ENCODE results near the gene ZEB2.

The ZEB2 gene

GRCh38 chr2:144493027-144493809 is 26.7 kb downstream of the ZEB2 start:
- DNase-seq = no peak

GRCh38 chr2:144490857-144491256 is 29.1 kb downstream of the ZEB2 start:
- no peak for DNase-seq

GRCh38 chr2:144490017-144490416 is 29.9 kb downstream of the ZEB2 start:
- no peak for DNase-seq

GRCh38 chr2:144489315-144489916 is 30.5 kb downstream of the ZEB2 start:
- peak; percentile 76 for DNase-seq

- no peak for DNase-seq
Observed at GRCh38 chr2:144484201-144484948, 35.5 kb downstream of the ZEB2 start.

- no peak for DNase-seq
Observed at GRCh38 chr2:144481666-144482065, 38.3 kb downstream of the ZEB2 start.

GRCh38 chr2:144481109-144481508 is 38.8 kb downstream of the ZEB2 start:
- no peak for DNase-seq

- DNase-seq = no peak
Observed at GRCh38 chr2:144480285-144480684, 39.6 kb downstream of the ZEB2 start.

- DNase-seq = no peak
Observed at GRCh38 chr2:144479659-144480058, 40.3 kb downstream of the ZEB2 start.

GRCh38 chr2:144479138-144479537 is 40.8 kb downstream of the ZEB2 start:
- no peak for DNase-seq

GRCh38 chr2:144477957-144478311 is 42.0 kb downstream of the ZEB2 start:
- DNase-seq = no peak

- DNase-seq = no peak
Observed at GRCh38 chr2:144477281-144477956, 42.5 kb downstream of the ZEB2 start.

- DNase-seq = no peak
Observed at GRCh38 chr2:144476682-144477081, 43.2 kb downstream of the ZEB2 start.

GRCh38 chr2:144475569-144476275 is 44.2 kb downstream of the ZEB2 start:
- DNase-seq = no peak

GRCh38 chr2:144475044-144475443 is 44.9 kb downstream of the ZEB2 start:
- DNase-seq = no peak

GRCh38 chr2:144474017-144474416 is 45.9 kb downstream of the ZEB2 start:
- no peak for DNase-seq

- no peak for DNase-seq
Observed at GRCh38 chr2:144472911-144473310, 47.0 kb downstream of the ZEB2 start.

GRCh38 chr2:144472046-144472412 is 47.9 kb downstream of the ZEB2 start:
- DNase-seq = no peak

- DNase-seq = no peak
Observed at GRCh38 chr2:144471305-144472045, 48.4 kb downstream of the ZEB2 start.

GRCh38 chr2:144470816-144471215 is 49.1 kb downstream of the ZEB2 start:
- DNase-seq = no peak

GRCh38 chr2:144470334-144470733 is 49.6 kb downstream of the ZEB2 start:
- DNase-seq = no peak

- no peak for DNase-seq
Observed at GRCh38 chr2:144469798-144470197, 50.1 kb downstream of the ZEB2 start.
